Measurements from ENCODE around the gene TSPAN32. TPM values are rescaled to one million over a fixed set of nuclear protein-coding genes. Genes with fewer than 3 reads are reported as not detected.

The TSPAN32 gene
- total RNA-seq, 1 experiment from 2014 or later = not detected

GRCh38 chr11:2298795-2299761 is 2.7 kb upstream of the TSPAN32 start:
- Histone ChIP-seq H4K20me1 (ENCODE audit: insufficient read depth) (no peaks in the 10 kb centered on the region), H3K9ac (ENCODE audit: low read length) (no peak overlapping the region), H3K9me2 (ENCODE audit: insufficient read depth) (no peaks in the 10 kb centered on the region), H3K4me1 (ENCODE audit: control insufficient read depth in 1 of 2, insufficient read depth in 2 of 2, low read length in 2 of 2) (no peaks in the 10 kb centered on the region), H3K79me2 (ENCODE audit: insufficient read depth, low read length) (no peaks in the 10 kb centered on the region), H3K27ac (ENCODE audit: low read depth, low read length) (no peak overlapping the region), H2AFZ (ENCODE audit: low read depth, low read length, poor library complexity, severe bottlenecking) (no peak overlapping the region), H3K36me3 (ENCODE audit: control insufficient read depth in 1 of 2, insufficient read depth in 2 of 2, low read length in 2 of 2) (no peaks in the 10 kb centered on the region), H3K4me2 (ENCODE audit: low read length) (no peak overlapping the region), H3K27me3 (ENCODE audit: insufficient read depth, low read length) (no peaks in the 10 kb centered on the region), H3K4me3 (replicated peaks in 1 of 2; ENCODE audit: low read depth in 1 of 2, low read length in 2 of 2) (no peak overlapping the region), H3K9me3 (ENCODE audit: control insufficient read depth in 1 of 2, insufficient read depth in 1 of 2, low read depth in 1 of 2, low read length in 2 of 2) (no peaks in the 10 kb centered on the region)
- ChIA-PET RAD21 (ENCODE audit: low non-redundant PET in 1 of 2, low total read pairs in 2 of 2, uncharacterized antibody in 2 of 2, unreplicated experiment in 2 of 2) (interaction anchor here in 1 of 2 experiments (1.0 kb wide), 1 partner anchor 101 kb away, joined by 3 read pairs; no protein-coding TSS in a partner anchor), POLR2A (no interaction called here), CTCF (interaction anchor here (0.6 to 1.7 kb wide), 5 partner anchors 96 to 122 kb away, joined by 3 to 9 read pairs (median 3); no protein-coding TSS in a partner anchor)
- peak; percentile 75 for ATAC-seq
- no peak for DNase-seq (ENCODE audit: low read depth, low spot score)
- no TSS peak for BruUV-seq (replicated peaks)
- TF ChIP-seq CTCF (IDR thresholded peaks at IDR 0.05 in 2 of 3, conservative IDR thresholded peaks at IDR 0.05 in 1 of 3; ENCODE audit: borderline replicate concordance in 1 of 3, insufficient read depth in 1 of 3, low read depth in 2 of 3, low read length in 2 of 3) (peak; percentile 54 to 88 (median 56)), RAD21 (IDR thresholded peaks at IDR 0.05; ENCODE audit: low read depth) (peak; percentile 92), TCF7L2 (IDR thresholded peaks at IDR 0.05; ENCODE audit: borderline replicate concordance, extremely low read depth, insufficient read depth, insufficient read length) (no peak)
- intact Hi-C loops (cut with micrococcal nuclease) = loop anchor here (1.0 kb wide), 3 partner anchors 102 to 133 kb away; no protein-coding TSS in a partner anchor

- H2AFZ ChIP-seq (ENCODE audit: low read depth, low read length, poor library complexity, severe bottlenecking) = no peak overlapping the region
- H3K4me2 ChIP-seq (ENCODE audit: low read length) = no peak overlapping the region
- H3K4me1 ChIP-seq (ENCODE audit: control insufficient read depth in 1 of 2, insufficient read depth in 2 of 2, low read length in 2 of 2) = no peaks in the 10 kb centered on the region
- DNase-seq (ENCODE audit: low read depth, low spot score) (no peak), ATAC-seq (no peak)
- H3K9me3 ChIP-seq (ENCODE audit: control insufficient read depth in 1 of 2, insufficient read depth in 1 of 2, low read depth in 1 of 2, low read length in 2 of 2) = no peaks in the 10 kb centered on the region
- H4K20me1 ChIP-seq (ENCODE audit: insufficient read depth) = no peaks in the 10 kb centered on the region
- POLR2A ChIA-PET = no interaction called here
- no peak overlapping the region for H3K4me3 ChIP-seq (replicated peaks in 1 of 2; ENCODE audit: low read depth in 1 of 2, low read length in 2 of 2)
- intact Hi-C loops (cut with micrococcal nuclease) = loop anchor here (1.0 kb wide), 3 partner anchors 102 to 133 kb away; no protein-coding TSS in a partner anchor
- H3K27me3 ChIP-seq (ENCODE audit: insufficient read depth, low read length) = no peaks in the 10 kb centered on the region
- H3K79me2 ChIP-seq (ENCODE audit: insufficient read depth, low read length) = no peaks in the 10 kb centered on the region
- H3K36me3 ChIP-seq (ENCODE audit: control insufficient read depth in 1 of 2, insufficient read depth in 2 of 2, low read length in 2 of 2) = no peaks in the 10 kb centered on the region
- BruUV-seq (replicated peaks) = no TSS peak
- no peak overlapping the region for H3K9ac ChIP-seq (ENCODE audit: low read length)
- H3K27ac ChIP-seq (ENCODE audit: low read depth, low read length) = no peak overlapping the region
- CTCF ChIA-PET = interaction anchor here (1.4 to 1.7 kb wide), 2 partner anchors 102 to 113 kb away, joined by 3 to 9 read pairs; no protein-coding TSS in a partner anchor
- H3K9me2 ChIP-seq (ENCODE audit: insufficient read depth) = no peaks in the 10 kb centered on the region
- RAD21 ChIA-PET (ENCODE audit: low non-redundant PET in 1 of 2, low total read pairs in 2 of 2, uncharacterized antibody in 2 of 2, unreplicated experiment in 2 of 2) = no interaction called here
- no peak for TF ChIP-seq REST (IDR thresholded peaks at IDR 0.05; ENCODE audit: low read depth)
- no peak for TF ChIP-seq EGR1 (IDR thresholded peaks at IDR 0.05; ENCODE audit: low read depth)
- no peak for TF ChIP-seq YY1 (IDR thresholded peaks at IDR 0.05; ENCODE audit: extremely low read depth, insufficient replicate concordance, low read depth, low read length)
- TF ChIP-seq ZFX (IDR thresholded peaks at IDR 0.05) = no peak
- no peak for TF ChIP-seq EZH2 (IDR thresholded peaks at IDR 0.05)
Measured at GRCh38 chr11:2299773-2300172, 2.0 kb upstream of the TSPAN32 start.

All from HCT116 (cell line).